GM21447 (cell line): Measurements from ENCODE around the gene CAMK2D.

Experiments
- ATAC-seq: cut with Tn5 transposase; IDR thresholded peaks from one replicate; pipeline ENCODE4 v1.9.1; 2021; ENCODE audit not compliant: unreplicated experiment

Gene CAMK2D

GRCh38 chr4:113450295-113451080, 311.1 kb downstream of the CAMK2D start:
- ATAC-seq, result no peak

- no peak for ATAC-seq
These were observed 312.0 kb downstream of the CAMK2D start for GRCh38 chr4:113449410-113449974.

GRCh38 chr4:113447769-113448168, 313.8 kb downstream of the CAMK2D start:
- peak; percentile 72 for ATAC-seq

- ATAC-seq, result no peak
These were observed 314.5 kb downstream of the CAMK2D start for GRCh38 chr4:113447061-113447460.

- ATAC-seq, result no peak
These were observed 315.5 kb downstream of the CAMK2D start for GRCh38 chr4:113446019-113446418.

GRCh38 chr4:113445286-113445685, 316.3 kb downstream of the CAMK2D start:
- no peak for ATAC-seq

- ATAC-seq, result no peak
These were observed 317.2 kb downstream of the CAMK2D start for GRCh38 chr4:113444386-113444785.

- ATAC-seq, result no peak
These were observed 318.7 kb downstream of the CAMK2D start for GRCh38 chr4:113442826-113443225.

GRCh38 chr4:113440371-113440770, 321.2 kb downstream of the CAMK2D start:
- ATAC-seq, result no peak

- no peak for ATAC-seq
These were observed 322.9 kb downstream of the CAMK2D start for GRCh38 chr4:113438596-113438995.

GRCh38 chr4:113437129-113437528, 324.4 kb downstream of the CAMK2D start:
- no peak for ATAC-seq

- ATAC-seq, result no peak
These were observed 325.2 kb downstream of the CAMK2D start for GRCh38 chr4:113436360-113436759.

GRCh38 chr4:113435893-113436292, 325.6 kb downstream of the CAMK2D start:
- no peak for ATAC-seq

GRCh38 chr4:113434247-113434587, 327.3 kb downstream of the CAMK2D start:
- ATAC-seq, result no peak

GRCh38 chr4:113433536-113434246, 327.8 kb downstream of the CAMK2D start:
- ATAC-seq, result no peak

- ATAC-seq, result no peak
These were observed 328.4 kb downstream of the CAMK2D start for GRCh38 chr4:113433116-113433515.

- ATAC-seq, result no peak
These were observed 337.9 kb downstream of the CAMK2D start for GRCh38 chr4:113423631-113424030.

GRCh38 chr4:113420938-113421337, 340.6 kb downstream of the CAMK2D start:
- no peak for ATAC-seq

GRCh38 chr4:113419631-113420030, 341.9 kb downstream of the CAMK2D start:
- no peak for ATAC-seq

- no peak for ATAC-seq
These were observed 350.0 kb downstream of the CAMK2D start for GRCh38 chr4:113411496-113411938.

- no peak for ATAC-seq
These were observed 350.9 kb downstream of the CAMK2D start for GRCh38 chr4:113410686-113411085.

GRCh38 chr4:113409181-113409580, 352.4 kb downstream of the CAMK2D start:
- no peak for ATAC-seq
